DND-41 (cell line): ENCODE data around the gene KIF20A.

ENCODE experiments used
- ATAC-seq: fragments of 200-7000 bp; cut with Tn5 transposase; 3 replicates; pipeline ENCODE4 v1.9.1; 2021; ENCODE audit warnings: low read depth; ENCODE audit not compliant: insufficient read depth
- DNase-seq: peaks from one replicate; pipeline ENCODE4 v3.0.0-alpha.2; 2020
- H2AFZ ChIP-seq: 2 replicates; pipeline ENCODE4 v1.6.0; 2012; ENCODE audit warnings: low read depth, low read length
- H3K27ac ChIP-seq: 2 replicates; pipeline ENCODE4 v1.5.1; 2012; ENCODE audit warnings: low read length, inconsistent platforms
- H3K27me3 ChIP-seq: fragments of 200-600 bp; sonication (generic); 2 replicates; pipeline ENCODE4 v1.6.0; 2012; ENCODE audit warnings: low read length, mild to moderate bottlenecking, inconsistent platforms; ENCODE audit not compliant: insufficient read depth, poor library complexity
- H3K36me3 ChIP-seq: 2 replicates; pipeline ENCODE4 v1.5.1; 2012; ENCODE audit warnings: low read length, inconsistent platforms; ENCODE audit not compliant: insufficient read depth
- H3K4me1 ChIP-seq: 2 replicates; pipeline ENCODE4 v1.5.1; 2012; ENCODE audit warnings: mild to moderate bottlenecking, low read length; ENCODE audit not compliant: insufficient read depth
- H3K4me2 ChIP-seq: 2 replicates; pipeline ENCODE4 v1.6.0; 2012; ENCODE audit warnings: mild to moderate bottlenecking, moderate library complexity, low read length, inconsistent platforms; ENCODE audit not compliant: insufficient read depth
- H3K4me3 ChIP-seq, 2 experiments: fragments of 200-600 bp in 1 of 2; shearing (Covaris generic) in 1 of 2; 2 replicates each; pipeline ENCODE4 v1.5.1; 2012 to 2016; ENCODE audit warnings: inconsistent platforms in 2 of 2, low read length in 2 of 2, mild to moderate bottlenecking in 2 of 2, low read depth in 1 of 2, moderate library complexity in 1 of 2
- H3K79me2 ChIP-seq: 2 replicates; pipeline ENCODE4 v1.6.0; 2012; ENCODE audit warnings: low read length, inconsistent platforms; ENCODE audit not compliant: insufficient read depth
- H3K9ac ChIP-seq: 2 replicates; pipeline ENCODE4 v1.6.0; 2012; ENCODE audit warnings: low read depth, mild to moderate bottlenecking, inconsistent platforms, low read length, moderate library complexity
- H3K9me3 ChIP-seq: 2 replicates; pipeline ENCODE4 v1.5.1; 2012; ENCODE audit warnings: low read length, moderate library complexity, mild to moderate bottlenecking, inconsistent platforms; ENCODE audit not compliant: insufficient read depth, severe bottlenecking
- H4K20me1 ChIP-seq: 2 replicates; pipeline ENCODE4 v1.6.0; 2012; ENCODE audit warnings: low read length; ENCODE audit not compliant: insufficient read depth
- CTCF ChIP-seq: IDR thresholded peaks from 2 replicates; pipeline ENCODE4 v1.5.1; 2012; ENCODE audit warnings: borderline replicate concordance, low read length, moderate library complexity, mild to moderate bottlenecking; ENCODE audit not compliant: poor library complexity, severe bottlenecking; ENCODE audit errors: extremely low read depth
- EZH2 ChIP-seq: IDR thresholded peaks from 3 replicates; pipeline ENCODE4 v1.6.1; 2012; ENCODE audit warnings: borderline replicate concordance, low read depth, mild to moderate bottlenecking, moderate library complexity, low read length, inconsistent platforms; ENCODE audit not compliant: severe bottlenecking

KIF20A gene

GRCh38 chr5:138210985-138211384, 32.1 kb downstream of the KIF20A start:
- H2AFZ ChIP-seq: no peak overlapping the region
- H3K4me3 ChIP-seq: no peak overlapping the region; a peak in 1 of 4 replicates
- TF ChIP-seq CTCF (no peak), EZH2 (no peak)
- no peaks in the 10 kb centered on the region for H3K27me3 ChIP-seq
- H3K9me3 ChIP-seq: no peaks in the 10 kb centered on the region
- peaks cover 31% of the 10 kb centered on the region for H3K4me1 ChIP-seq
- no peak overlapping the region for H3K27ac ChIP-seq
- H3K36me3 ChIP-seq: peaks cover 55% of the 10 kb centered on the region
- peaks cover 66% of the 10 kb centered on the region for H3K79me2 ChIP-seq
- H4K20me1 ChIP-seq: no peaks in the 10 kb centered on the region; the same call in 1 of the 2 replicates
- no peak overlapping the region for H3K9ac ChIP-seq
- DNase-seq (no peak), ATAC-seq (no peak)
- H3K4me2 ChIP-seq: peak overlapping the region; percentile 68; the same call in 1 of the 2 replicates

- no peaks in the 10 kb centered on the region for H4K20me1 ChIP-seq
- peaks cover 53% of the 10 kb centered on the region for H3K79me2 ChIP-seq
- TF ChIP-seq CTCF (no peak), EZH2 (no peak)
- peaks cover 43% of the 10 kb centered on the region for H3K36me3 ChIP-seq
- H3K9ac ChIP-seq: peak overlapping the region; percentile 89
- H3K4me3 ChIP-seq: peak overlapping the region; percentile 95 to 97
- H2AFZ ChIP-seq: peak overlapping the region; percentile 99
- H3K27ac ChIP-seq: peak overlapping the region; percentile 91
- peak; percentile 31 for ATAC-seq
- H3K27me3 ChIP-seq: no peaks in the 10 kb centered on the region
- H3K4me2 ChIP-seq: peak overlapping the region; percentile 68
- no peaks in the 10 kb centered on the region for H3K9me3 ChIP-seq
- H3K4me1 ChIP-seq: peaks cover 31% of the 10 kb centered on the region
- no peak for DNase-seq
Measured at GRCh38 chr5:138212828-138213160, 33.9 kb downstream of the KIF20A start.

GRCh38 chr5:138213161-138214029, 34.5 kb downstream of the KIF20A start, which contains the start of gene CDC23:
Gene CDC23 (minus strand): TSS chr5:138213323. CDS start chr5:138213312, 11 bp downstream.
- H3K9ac ChIP-seq: peak within 1 kb of the TSS; percentile 89
- H4K20me1 ChIP-seq: no peaks in the 10 kb centered on the region
- H3K4me1 ChIP-seq: peaks cover 31% of the 10 kb centered on the region
- H3K4me3 ChIP-seq: peak within 1 kb of the TSS; percentile 95 to 97
- ATAC-seq (peak; percentile 97), DNase-seq (peak; percentile 96)
- peak within 1 kb of the TSS; percentile 91 for H3K27ac ChIP-seq
- peaks cover 37% of the 10 kb centered on the region for H3K36me3 ChIP-seq
- peaks cover 47% of the 10 kb centered on the region for H3K79me2 ChIP-seq
- TF ChIP-seq EZH2 (no peak), CTCF (no peak)
- H2AFZ ChIP-seq: peak within 1 kb of the TSS; percentile 99
- peak within 1 kb of the TSS; percentile 68 for H3K4me2 ChIP-seq
- H3K9me3 ChIP-seq: no peaks in the 10 kb centered on the region
- H3K27me3 ChIP-seq: no peaks in the 10 kb centered on the region
